Liver (tissue), 3 donors: ENCODE data around the gene PDE3A.

Source experiments
- CTCF ChIP-seq: fragments of 150-350 bp; IDR thresholded peaks from 2 replicates; pipeline ENCODE4 v1.5.1; 2017; ENCODE audit warnings: improper control_type of control experiment, low read depth, low read length; ENCODE audit not compliant: missing input control
- RAD21 ChIP-seq, 2 donors: IDR thresholded peaks; 2 replicates each; pipeline ENCODE4 v1.6.1; 2016; ENCODE audit warnings: antibody characterized with exemption in 2 of 2, mild to moderate bottlenecking in 2 of 2
- REST ChIP-seq: IDR thresholded peaks from 2 replicates; pipeline ENCODE4 v1.6.1; 2016; ENCODE audit warnings: antibody characterized with exemption, mild to moderate bottlenecking
- RXRA ChIP-seq, 2 donors: IDR thresholded peaks; 2 replicates each; pipeline ENCODE4 v1.6.1; 2017 to 2018; ENCODE audit warnings: antibody characterized with exemption in 2 of 2, mild to moderate bottlenecking in 1 of 2
- SP1 ChIP-seq: IDR thresholded peaks from 2 replicates; pipeline ENCODE4 v1.6.1; 2018; ENCODE audit warnings: antibody characterized with exemption, mild to moderate bottlenecking
- ZBTB33 ChIP-seq: IDR thresholded peaks from 2 replicates; pipeline ENCODE4 v1.6.1; 2016; ENCODE audit warnings: antibody characterized with exemption
- donor health status: healthy.
- donor health status: healthy.

- TF ChIP-seq CTCF (no peak), REST (no peak), ZBTB33 (no peak), RAD21 (IDR thresholded peaks at IDR 0.05) (no peak), RXRA (IDR thresholded peaks at IDR 0.05) (no peak), SP1 (no peak)
Measured at GRCh38 chr12:20472102-20472782, 103.9 kb downstream of the PDE3A start.
